HepG2 (cell line): ENCODE measurements around the gene ABHD11. TPM values are rescaled to one million over a fixed set of nuclear protein-coding genes. Genes with fewer than 3 reads are reported as not detected.

ENCODE experiments used
- ARNT2 ChIP-seq: sonication (generic); formaldehyde crosslinking; IDR thresholded peaks from 2 replicates; pipeline ENCODE4 v1.8.0; 2022; ENCODE audit warnings: mild to moderate bottlenecking, low read depth, missing genetic modification reagents, moderate library complexity
- FIP1L1 ChIP-seq: fragments of 200-400 bp; formaldehyde crosslinking; IDR thresholded peaks from 2 replicates; pipeline ENCODE4 v1.6.1; 2018; ENCODE audit warnings: low read depth, mild to moderate bottlenecking, low read length, moderate library complexity, borderline replicate concordance; ENCODE audit not compliant: insufficient read depth
- PAF1 ChIP-seq: IDR thresholded peaks from 2 replicates; pipeline ENCODE4 v1.6.1; 2016; ENCODE audit warnings: missing genetic modification reagents, missing compliant biosample characterization
- ZMYM3 ChIP-seq: sonication (generic); formaldehyde crosslinking; IDR thresholded peaks from 2 replicates; pipeline ENCODE4 v1.5.1; 2020; ENCODE audit warnings: mild to moderate bottlenecking, missing genetic modification reagents
- ZNF567 ChIP-seq: sonication (generic); formaldehyde crosslinking; IDR thresholded peaks from 2 replicates; pipeline ENCODE4 v1.8.1; 2023; ENCODE audit warnings: mild to moderate bottlenecking, missing genetic modification reagents, borderline replicate concordance
- ZNF768 ChIP-seq: sonication (generic); formaldehyde crosslinking; IDR thresholded peaks from 2 replicates; pipeline ENCODE4 v1.4.0; 2020; ENCODE audit warnings: missing genetic modification reagents
- polyA plus RNA-seq, 8 experiments: library from polyadenylated mRNA; depleted of rRNA in 3 of 8; stranded (reverse) in 7 of 8; unstranded in 1 of 8; fragments of >200 nt; fragmentation: Illumina TruSeq in 4 of 8; extraction: Trizol in 4 of 8; gene quantifications; 2 replicates each; pipeline versions ENCODE4 v1.2.1 to v1.2.3, GENCODE V29; 2011 to 2016; ENCODE audit warnings: low read depth in 4 of 8, missing spikeins in 1 of 8, mixed read lengths in 1 of 8; ENCODE audit not compliant: insufficient read depth in 1 of 8
- total RNA-seq, 5 experiments: library from RNA; depleted of rRNA; stranded (reverse); fragments of >200 nt; fragmentation: Illumina TruSeq; extraction: Trizol; gene quantifications; 2 replicates each; pipeline ENCODE4 v1.2.3, GENCODE V29; 2016; ENCODE audit warnings: low read depth in 1 of 5
- TF ChIP-seq, protein P1 (sequence below), 2 experiments: sonication (generic) in 1 of 2; formaldehyde crosslinking in 1 of 2; IDR thresholded peaks; 2 replicates each; pipeline versions ENCODE4 v1.4.0 to v1.6.1; 2018 to 2020; ENCODE audit warnings: missing genetic modification reagents in 2 of 2, borderline replicate concordance in 1 of 2, low read depth in 1 of 2, mild to moderate bottlenecking in 1 of 2, missing biosample characterization in 1 of 2
- TF ChIP-seq, protein P2 (sequence below): sonication (generic); formaldehyde crosslinking; IDR thresholded peaks from 2 replicates; pipeline ENCODE4 v1.8.1; 2023; ENCODE audit warnings: mild to moderate bottlenecking, missing genetic modification reagents, borderline replicate concordance
- TF ChIP-seq, protein P3 (sequence below): sonication (generic); formaldehyde crosslinking; IDR thresholded peaks from 2 replicates; pipeline ENCODE4 v1.4.0; 2020; ENCODE audit warnings: missing genetic modification reagents, borderline replicate concordance
- TF ChIP-seq, protein P4 (sequence below): sonication (generic); formaldehyde crosslinking; conservative IDR thresholded peaks from 2 replicates; pipeline ENCODE4 v1.4.0; 2020; ENCODE audit warnings: mild to moderate bottlenecking, missing genetic modification reagents, moderate library complexity

Gene ABHD11
- total and polyA plus RNA-seq, 2 of the 13 experiments (the other 11 are each of a cell fraction or from before 2014, with no cell fraction given), result 7.0 to 8.1 TPM

DNA sequence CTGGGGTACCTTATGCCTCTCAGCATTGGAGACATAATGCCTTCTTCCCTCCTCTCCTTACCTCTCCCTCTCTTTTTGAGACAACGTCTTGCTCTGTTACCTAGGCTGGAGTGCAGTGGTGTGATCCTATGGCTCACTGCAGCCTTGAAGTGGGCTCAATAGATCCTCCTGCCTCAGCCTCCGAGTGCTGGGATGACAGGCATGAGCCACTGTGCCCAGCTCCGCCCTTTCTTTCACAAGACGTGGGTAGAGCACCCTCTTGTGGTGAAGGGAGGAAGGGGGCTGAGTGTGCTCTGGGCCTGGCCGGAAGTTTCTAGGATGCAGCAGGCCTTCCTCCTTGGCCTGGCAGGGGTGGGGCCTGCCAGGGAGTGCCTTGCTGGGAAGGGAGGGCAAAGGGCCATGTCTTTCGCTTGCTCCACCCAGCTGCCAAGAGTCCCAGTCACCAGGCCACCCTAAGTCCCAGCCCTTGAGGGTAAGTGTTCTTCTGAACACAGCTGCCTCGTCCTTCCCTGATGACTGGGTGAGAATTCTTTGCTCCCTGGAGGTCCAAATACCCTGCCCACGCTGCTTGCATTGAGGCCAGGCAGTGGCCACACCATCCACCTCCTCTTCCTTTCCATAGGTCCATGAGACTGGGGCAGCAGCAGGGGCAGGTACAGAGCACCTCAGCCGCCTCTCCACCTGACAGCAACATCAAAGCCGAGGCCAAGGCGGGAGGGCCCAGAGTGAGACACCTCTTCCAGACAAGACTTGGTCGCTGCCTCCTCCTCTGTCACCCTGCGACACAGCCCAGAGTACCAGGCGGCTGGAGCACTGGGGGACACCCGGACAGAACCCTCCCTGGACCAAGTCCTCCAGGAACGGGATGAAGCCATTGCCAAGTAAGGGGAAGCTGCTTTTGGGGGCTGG is 3.7 kb downstream of the ABHD11 start (continued):
- TF ChIP-seq, protein P1, sequence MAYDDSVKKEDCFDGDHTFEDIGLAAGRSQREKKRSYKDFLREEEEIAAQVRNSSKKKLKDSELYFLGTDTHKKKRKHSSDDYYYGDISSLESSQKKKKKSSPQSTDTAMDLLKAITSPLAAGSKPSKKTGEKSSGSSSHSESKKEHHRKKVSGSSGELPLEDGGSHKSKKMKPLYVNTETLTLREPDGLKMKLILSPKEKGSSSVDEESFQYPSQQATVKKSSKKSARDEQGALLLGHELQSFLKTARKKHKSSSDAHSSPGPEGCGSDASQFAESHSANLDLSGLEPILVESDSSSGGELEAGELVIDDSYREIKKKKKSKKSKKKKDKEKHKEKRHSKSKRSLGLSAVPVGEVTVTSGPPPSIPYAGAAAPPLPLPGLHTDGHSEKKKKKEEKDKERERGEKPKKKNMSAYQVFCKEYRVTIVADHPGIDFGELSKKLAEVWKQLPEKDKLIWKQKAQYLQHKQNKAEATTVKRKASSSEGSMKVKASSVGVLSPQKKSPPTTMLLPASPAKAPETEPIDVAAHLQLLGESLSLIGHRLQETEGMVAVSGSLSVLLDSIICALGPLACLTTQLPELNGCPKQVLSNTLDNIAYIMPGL (CRISPR knock-in tag; IDR thresholded peaks at IDR 0.05; ENCODE audit: borderline replicate concordance in 1 of 2, low read depth in 1 of 2), result peak; percentile 59 to 82; a peak in 2 of 4 replicates
- TF ChIP-seq, protein P2, sequence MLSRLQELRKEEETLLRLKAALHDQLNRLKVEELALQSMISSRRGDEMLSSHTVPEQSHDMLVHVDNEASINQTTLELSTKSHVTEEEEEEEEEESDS (CRISPR knock-in tag), result no peak
- TF ChIP-seq ZNF567, result no peak
- 0 out of 2 replicates have a peak, but pooled peaks have one; percentile 46 for TF ChIP-seq ARNT2 (CRISPR knock-in tag)
- TF ChIP-seq, protein P3, sequence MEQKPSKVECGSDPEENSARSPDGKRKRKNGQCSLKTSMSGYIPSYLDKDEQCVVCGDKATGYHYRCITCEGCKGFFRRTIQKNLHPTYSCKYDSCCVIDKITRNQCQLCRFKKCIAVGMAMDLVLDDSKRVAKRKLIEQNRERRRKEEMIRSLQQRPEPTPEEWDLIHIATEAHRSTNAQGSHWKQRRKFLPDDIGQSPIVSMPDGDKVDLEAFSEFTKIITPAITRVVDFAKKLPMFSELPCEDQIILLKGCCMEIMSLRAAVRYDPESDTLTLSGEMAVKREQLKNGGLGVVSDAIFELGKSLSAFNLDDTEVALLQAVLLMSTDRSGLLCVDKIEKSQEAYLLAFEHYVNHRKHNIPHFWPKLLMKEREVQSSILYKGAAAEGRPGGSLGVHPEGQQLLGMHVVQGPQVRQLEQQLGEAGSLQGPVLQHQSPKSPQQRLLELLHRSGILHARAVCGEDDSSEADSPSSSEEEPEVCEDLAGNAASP (CRISPR knock-in tag), result no peak
- TF ChIP-seq, protein P4, sequence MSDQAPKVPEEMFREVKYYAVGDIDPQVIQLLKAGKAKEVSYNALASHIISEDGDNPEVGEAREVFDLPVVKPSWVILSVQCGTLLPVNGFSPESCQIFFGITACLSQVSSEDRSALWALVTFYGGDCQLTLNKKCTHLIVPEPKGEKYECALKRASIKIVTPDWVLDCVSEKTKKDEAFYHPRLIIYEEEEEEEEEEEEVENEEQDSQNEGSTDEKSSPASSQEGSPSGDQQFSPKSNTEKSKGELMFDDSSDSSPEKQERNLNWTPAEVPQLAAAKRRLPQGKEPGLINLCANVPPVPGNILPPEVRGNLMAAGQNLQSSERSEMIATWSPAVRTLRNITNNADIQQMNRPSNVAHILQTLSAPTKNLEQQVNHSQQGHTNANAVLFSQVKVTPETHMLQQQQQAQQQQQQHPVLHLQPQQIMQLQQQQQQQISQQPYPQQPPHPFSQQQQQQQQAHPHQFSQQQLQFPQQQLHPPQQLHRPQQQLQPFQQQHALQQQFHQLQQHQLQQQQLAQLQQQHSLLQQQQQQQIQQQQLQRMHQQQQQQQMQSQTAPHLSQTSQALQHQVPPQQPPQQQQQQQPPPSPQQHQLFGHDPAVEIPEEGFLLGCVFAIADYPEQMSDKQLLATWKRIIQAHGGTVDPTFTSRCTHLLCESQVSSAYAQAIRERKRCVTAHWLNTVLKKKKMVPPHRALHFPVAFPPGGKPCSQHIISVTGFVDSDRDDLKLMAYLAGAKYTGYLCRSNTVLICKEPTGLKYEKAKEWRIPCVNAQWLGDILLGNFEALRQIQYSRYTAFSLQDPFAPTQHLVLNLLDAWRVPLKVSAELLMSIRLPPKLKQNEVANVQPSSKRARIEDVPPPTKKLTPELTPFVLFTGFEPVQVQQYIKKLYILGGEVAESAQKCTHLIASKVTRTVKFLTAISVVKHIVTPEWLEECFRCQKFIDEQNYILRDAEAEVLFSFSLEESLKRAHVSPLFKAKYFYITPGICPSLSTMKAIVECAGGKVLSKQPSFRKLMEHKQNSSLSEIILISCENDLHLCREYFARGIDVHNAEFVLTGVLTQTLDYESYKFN, result 0 out of 2 replicates have a peak, but pooled peaks have one; percentile 19
- peak; percentile 64; the same call in 1 of the 2 replicates for TF ChIP-seq ZNF768 (CRISPR knock-in tag)
- TF ChIP-seq PAF1 (CRISPR knock-in tag), result no peak
- TF ChIP-seq FIP1L1, result no peak
- peak; percentile 82 for TF ChIP-seq ZMYM3
